NCI-H128 (cell line): ENCODE data around the gene GSTM5.
"Not testable (repeated sequence)": the region's sequence is repeated elsewhere in the genome, so short reads cannot be mapped to it uniquely, and the experiment has no call there.

ENCODE experiments used
- DNase-seq: peaks from one replicate; lab custom pipeline; 2025; ENCODE audit not compliant: unreplicated experiment; lab: John Stamatoyannopoulos, UW

Gene GSTM5

DNA sequence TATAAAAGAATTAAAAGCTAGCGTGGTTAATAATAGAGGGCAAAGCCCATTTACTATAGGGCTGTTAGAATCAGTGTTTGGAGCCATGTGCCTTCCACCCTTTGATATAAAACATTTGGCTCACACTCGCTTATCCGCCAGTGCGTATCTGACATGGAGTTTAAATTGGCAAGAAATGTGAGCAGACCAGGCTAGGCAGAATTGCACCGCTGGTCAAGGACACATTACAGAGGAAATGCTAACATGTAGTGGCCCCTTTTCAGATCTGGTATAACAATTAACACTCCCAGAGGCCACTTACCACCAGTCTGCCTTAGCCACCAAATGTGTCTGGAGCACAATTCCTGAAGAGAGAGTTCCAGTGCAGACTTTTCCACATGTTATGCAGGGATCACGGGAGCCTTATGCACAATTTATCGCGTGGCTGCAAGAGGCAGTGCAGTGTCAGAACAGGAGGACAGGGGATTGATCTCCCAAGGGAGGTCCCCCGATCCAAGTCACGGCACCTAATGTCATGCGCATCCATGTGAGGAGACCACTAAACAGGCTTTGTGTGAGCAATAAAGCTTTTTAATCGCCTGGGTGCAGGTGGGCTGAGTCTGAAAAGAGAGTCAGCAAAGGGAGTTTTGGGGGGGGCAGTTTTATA lies 14.8 kb downstream of the GSTM5 start:
- no peak for DNase-seq

DNA sequence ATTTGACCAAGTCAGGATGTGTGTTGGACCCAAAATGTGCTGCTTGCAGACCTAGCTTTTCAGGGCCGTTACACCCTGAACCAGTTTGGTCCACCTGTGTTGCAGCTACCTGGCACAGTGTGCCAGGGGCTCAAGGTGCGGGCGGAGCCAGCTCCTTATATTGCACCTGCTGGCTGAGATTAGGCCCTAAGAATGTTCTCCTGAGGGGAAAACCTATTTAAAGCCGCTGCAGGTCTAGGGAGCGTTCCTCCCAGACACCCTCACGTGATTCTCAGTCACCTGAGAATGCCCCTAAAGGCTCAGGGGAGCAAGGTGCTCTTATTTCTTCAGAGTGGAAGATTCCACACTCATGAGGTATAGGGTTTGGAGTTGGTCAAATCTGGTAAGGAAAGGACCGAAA lies 16.8 kb downstream of the GSTM5 start:
- DNase-seq: no peak

DNA sequence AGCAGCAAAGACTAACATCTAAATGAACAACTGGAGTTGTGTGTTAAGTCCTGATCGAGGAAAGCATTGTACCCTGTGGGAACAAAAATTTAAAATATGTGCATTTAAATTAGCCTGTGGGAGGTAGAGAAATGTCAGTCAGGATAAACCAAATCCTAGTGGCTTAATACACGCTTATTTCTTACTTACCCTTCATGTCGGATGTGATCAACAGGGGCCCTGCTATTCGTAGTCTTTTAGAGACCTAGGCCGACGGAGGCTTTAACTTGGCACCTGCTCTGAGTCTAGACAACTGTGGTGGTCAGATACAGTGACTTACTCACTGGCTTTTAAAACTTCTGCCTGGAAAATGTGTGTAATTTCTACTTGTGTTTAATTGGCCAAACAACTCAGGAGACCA lies 18.6 kb downstream of the GSTM5 start:
- no peak for DNase-seq

DNA sequence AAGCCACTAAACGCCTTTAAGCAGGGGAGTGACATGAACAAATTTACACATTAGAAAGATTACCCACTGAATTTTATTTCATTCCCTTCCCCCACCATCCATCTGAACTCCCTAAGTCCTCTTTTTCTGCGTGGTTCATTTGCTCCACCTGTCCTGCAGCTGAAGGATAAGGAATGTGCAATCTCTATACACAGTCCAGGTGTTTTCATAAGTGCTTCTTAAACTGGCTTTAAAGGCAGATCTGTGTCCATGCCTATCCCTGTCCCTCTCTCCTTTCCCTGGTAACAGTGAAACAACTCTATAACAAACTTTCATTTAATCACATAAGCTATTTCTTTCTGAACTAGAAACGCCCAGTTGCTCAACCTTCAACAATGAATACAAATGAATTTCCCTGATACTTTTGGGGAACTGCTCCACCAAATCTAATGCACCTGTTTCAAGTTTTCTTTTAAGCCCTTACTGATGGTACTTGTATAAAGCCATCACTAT lies 20.4 kb downstream of the GSTM5 start:
- no peak for DNase-seq

DNA sequence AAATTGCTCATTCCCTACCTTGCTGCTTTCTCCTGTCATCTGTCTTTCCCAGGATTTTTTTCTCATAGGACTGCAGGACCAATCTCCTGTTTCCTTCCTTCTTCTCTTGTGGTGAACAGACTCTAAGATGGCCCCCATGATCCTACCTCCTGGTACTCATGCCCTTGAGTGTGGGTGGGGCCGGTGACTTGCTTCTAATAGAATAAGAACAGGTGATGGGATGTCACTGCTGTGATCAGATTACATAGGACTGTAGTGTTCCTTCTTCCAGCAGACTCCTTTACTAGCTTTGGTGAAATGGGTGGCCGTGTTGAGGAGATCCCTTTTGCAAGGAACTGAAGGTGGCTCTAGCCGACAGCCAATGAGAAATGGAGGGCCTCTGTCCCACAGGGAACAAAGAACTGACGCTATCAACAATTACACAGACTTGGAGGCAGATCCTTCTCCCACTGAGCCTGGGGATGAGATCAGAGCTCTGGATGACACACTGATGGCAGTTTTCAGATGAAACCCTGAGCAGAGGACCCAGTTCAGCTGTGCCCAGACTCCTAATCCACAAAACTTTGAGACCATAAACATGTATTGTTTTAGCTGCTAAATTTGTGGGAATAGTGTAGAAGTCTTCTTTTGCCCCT lies 21.3 kb downstream of the GSTM5 start:
- DNase-seq: no peak

DNA sequence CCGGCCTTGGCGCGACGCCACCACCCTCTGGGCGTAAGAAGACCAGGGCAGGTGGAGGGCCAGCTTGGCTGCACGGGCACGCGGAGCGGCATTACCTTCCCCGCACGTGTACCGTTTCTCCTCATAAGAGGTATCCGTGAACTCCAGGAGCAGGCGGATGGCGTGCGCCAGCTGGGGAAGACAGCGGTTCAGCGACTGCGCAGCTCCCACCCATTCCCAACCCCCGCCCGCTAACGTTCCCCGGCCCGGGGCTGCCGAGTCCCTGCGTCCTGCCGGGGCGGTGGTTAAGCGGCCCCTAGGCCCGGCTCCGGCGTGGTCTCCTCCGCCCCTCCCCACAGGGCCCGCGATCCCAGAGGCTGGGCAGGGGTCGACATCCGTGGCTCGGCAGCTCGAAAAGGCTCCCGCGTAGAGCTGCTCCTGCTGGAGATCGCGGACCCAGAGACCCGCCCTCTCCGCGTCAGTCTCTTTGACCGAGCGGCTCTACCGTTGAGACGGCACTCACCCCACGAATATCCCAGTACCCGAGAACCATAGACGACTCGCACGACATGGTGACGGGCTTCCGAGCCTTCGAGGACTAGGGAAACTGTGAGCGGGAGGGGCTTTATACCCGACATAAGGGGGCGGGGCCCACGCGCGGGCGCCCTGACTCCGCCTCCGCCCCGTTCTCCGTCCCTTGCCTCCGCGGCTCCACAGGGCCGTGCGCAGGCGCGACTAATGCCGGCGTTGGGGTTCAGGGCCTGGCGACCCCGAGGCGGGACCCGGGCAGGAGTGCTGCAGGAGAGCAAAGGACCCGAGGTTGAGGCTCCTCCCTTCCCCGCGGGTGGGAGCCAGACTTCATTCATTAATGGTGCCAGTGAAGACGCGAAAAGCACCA lies 27.9 kb downstream of the GSTM5 start:
- peak; percentile 56 for DNase-seq

- DNase-seq: no peak
Observed at GRCh38 chr1:109740615-109741373, 28.7 kb downstream of the GSTM5 start, which contains the start of gene GSTM3. Gene GSTM3, minus strand, starts transcription at chr1:109741038. Its CDS starts 751 bp downstream, at chr1:109740287.

- not testable (repeated sequence) for DNase-seq
Observed at GRCh38 chr1:109748311-109748710, 36.3 kb downstream of the GSTM5 start.

- DNase-seq: no peak
Observed at GRCh38 chr1:109749221-109749620, 37.2 kb downstream of the GSTM5 start.

- DNase-seq: no peak
Observed at GRCh38 chr1:109750241-109750882, 38.3 kb downstream of the GSTM5 start.

DNA sequence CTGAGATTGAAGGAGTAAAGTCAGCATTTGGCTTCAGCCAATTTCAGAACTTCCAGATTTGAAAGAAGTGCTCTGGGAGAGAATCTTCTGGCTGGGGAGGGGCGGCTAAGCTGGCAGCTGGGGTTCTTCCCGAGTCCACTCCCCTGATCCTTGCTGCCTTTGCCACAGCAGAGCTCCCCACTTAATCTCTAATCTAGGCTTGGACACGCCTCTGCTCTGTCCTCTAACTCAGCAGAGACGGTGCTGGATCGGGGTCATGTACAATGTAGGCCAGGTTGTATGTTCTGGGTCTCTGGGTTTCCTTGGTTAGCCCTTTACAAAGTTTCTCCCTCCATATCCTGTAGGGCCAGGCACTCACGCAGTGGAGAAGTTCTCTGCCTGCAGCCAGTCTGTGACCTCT lies 38.9 kb downstream of the GSTM5 start:
- DNase-seq: no peak

- no peak for DNase-seq
Observed at GRCh38 chr1:109751531-109752260, 39.6 kb downstream of the GSTM5 start.

DNA sequence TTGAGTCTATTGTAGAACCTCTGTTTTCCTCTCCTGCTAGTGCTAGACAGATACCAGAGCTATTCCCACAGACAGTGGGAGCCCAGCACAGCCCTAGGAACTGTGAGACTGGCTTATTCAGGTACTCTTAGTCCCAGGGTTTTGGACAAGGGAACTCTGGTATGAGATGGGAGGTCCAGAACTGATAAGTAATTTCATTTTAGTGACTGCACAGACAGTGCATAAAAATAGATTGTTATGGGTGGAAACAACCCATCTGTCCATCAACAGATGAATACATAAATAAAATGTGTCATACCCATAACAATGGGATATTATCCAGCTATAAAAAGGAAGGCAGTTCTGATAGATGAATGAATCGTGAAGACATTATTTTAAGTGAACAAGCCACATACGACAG lies 42.7 kb downstream of the GSTM5 start:
- DNase-seq: no peak

- not testable (repeated sequence) for DNase-seq
Observed at GRCh38 chr1:109756325-109756724, 44.3 kb downstream of the GSTM5 start.

DNA sequence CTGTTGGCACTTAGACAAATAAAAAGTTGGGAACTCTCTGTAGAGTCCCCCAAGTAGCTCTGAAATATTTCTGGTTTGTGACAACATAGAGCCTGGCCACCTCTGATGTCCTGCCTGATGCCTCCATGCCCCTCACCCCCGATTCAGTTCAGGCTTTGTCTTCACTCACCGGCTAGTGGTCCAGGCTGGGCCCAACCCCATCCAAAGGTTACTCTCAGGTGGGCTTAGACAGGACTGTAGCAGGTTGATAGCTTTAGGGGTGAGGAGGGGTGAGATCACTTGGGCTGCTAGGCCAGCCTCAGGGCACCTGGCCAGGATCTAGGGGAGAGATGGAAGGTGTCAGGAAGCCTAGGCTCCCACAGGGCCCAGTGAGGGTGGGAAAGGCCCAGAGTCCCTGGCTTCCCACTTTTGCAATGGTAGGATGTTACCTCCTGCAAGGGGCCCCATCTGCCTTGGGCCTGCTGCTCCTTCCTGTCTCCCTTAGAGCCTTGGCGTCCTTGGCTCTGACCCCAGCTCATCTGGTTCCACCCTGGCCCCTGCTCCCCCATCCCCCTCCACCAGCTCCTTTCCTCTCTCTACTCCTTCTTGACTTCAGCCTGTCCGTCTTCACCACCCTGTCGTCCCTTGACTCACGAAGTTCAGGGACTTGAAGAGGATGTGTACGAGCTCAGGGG lies 44.9 kb downstream of the GSTM5 start:
- DNase-seq: no peak

GRCh38 chr1:109757936-109758786 lies 46.1 kb downstream of the GSTM5 start:
- no peak for DNase-seq

- no peak for DNase-seq
Observed at GRCh38 chr1:109759513-109760334, 47.7 kb downstream of the GSTM5 start.
